GM11168 (cell line): ENCODE data around the gene FIGNL1.

Experiments used
- in situ Hi-C: fragments of 300-500 bp; cut with MboI; formaldehyde crosslinking; loops from one replicate; pipeline ENCODE4 v1.12.0; 2022; ENCODE audit warnings: low sequenced_read_pairs; ENCODE audit not compliant: unreplicated experiment

The FIGNL1 gene

GRCh38 chr7:50449881-50450589, at the start of gene FIGNL1:
FIGNL1 (minus strand) TSS chr7:50450350; CDS start chr7:50447287, 3,063 bp downstream.
- in situ Hi-C loops = loop anchor here (25.0 kb wide), 1 partner anchor 237 kb away; no protein-coding TSS in a partner anchor

- in situ Hi-C loops = no loop called here
Measured at GRCh38 chr7:50499092-50499491, 48.9 kb upstream of the FIGNL1 start.

GRCh38 chr7:50497968-50498367, 47.8 kb upstream of the FIGNL1 start:
- in situ Hi-C loops = no loop called here

- in situ Hi-C loops = no loop called here
Measured at GRCh38 chr7:50497068-50497642, 47.0 kb upstream of the FIGNL1 start.

- in situ Hi-C loops = no loop called here
Measured at GRCh38 chr7:50496569-50496968, 46.4 kb upstream of the FIGNL1 start.

GRCh38 chr7:50495746-50496145, 45.6 kb upstream of the FIGNL1 start:
- in situ Hi-C loops = no loop called here

- in situ Hi-C loops = no loop called here
Measured at GRCh38 chr7:50492770-50493519, 42.8 kb upstream of the FIGNL1 start.

GRCh38 chr7:50491943-50492342, 41.8 kb upstream of the FIGNL1 start:
- in situ Hi-C loops = no loop called here

- in situ Hi-C loops = no loop called here
Measured at GRCh38 chr7:50491209-50491608, 41.1 kb upstream of the FIGNL1 start.

- in situ Hi-C loops = no loop called here
Measured at GRCh38 chr7:50488379-50488778, 38.2 kb upstream of the FIGNL1 start.

- in situ Hi-C loops = no loop called here
Measured at GRCh38 chr7:50486512-50486911, 36.4 kb upstream of the FIGNL1 start.

GRCh38 chr7:50481867-50482266, 31.7 kb upstream of the FIGNL1 start:
- in situ Hi-C loops = no loop called here

GRCh38 chr7:50480797-50481196, 30.6 kb upstream of the FIGNL1 start:
- in situ Hi-C loops = no loop called here

GRCh38 chr7:50479743-50480517, 29.8 kb upstream of the FIGNL1 start:
- in situ Hi-C loops = no loop called here

- in situ Hi-C loops = no loop called here
Measured at GRCh38 chr7:50477640-50478039, 27.5 kb upstream of the FIGNL1 start.

- in situ Hi-C loops = no loop called here
Measured at GRCh38 chr7:50476953-50477625, 26.9 kb upstream of the FIGNL1 start.

- in situ Hi-C loops = no loop called here
Measured at GRCh38 chr7:50475340-50475739, 25.2 kb upstream of the FIGNL1 start.

- in situ Hi-C loops = loop anchor here (25.0 kb wide), 1 partner anchor 213 kb away; no protein-coding TSS in a partner anchor
Measured at GRCh38 chr7:50474382-50475160, 24.4 kb upstream of the FIGNL1 start.

GRCh38 chr7:50473531-50473930, 23.4 kb upstream of the FIGNL1 start:
- in situ Hi-C loops = loop anchor here (25.0 kb wide), 1 partner anchor 214 kb away; no protein-coding TSS in a partner anchor
